Measurements from ENCODE around the gene ABL1.

DNA sequence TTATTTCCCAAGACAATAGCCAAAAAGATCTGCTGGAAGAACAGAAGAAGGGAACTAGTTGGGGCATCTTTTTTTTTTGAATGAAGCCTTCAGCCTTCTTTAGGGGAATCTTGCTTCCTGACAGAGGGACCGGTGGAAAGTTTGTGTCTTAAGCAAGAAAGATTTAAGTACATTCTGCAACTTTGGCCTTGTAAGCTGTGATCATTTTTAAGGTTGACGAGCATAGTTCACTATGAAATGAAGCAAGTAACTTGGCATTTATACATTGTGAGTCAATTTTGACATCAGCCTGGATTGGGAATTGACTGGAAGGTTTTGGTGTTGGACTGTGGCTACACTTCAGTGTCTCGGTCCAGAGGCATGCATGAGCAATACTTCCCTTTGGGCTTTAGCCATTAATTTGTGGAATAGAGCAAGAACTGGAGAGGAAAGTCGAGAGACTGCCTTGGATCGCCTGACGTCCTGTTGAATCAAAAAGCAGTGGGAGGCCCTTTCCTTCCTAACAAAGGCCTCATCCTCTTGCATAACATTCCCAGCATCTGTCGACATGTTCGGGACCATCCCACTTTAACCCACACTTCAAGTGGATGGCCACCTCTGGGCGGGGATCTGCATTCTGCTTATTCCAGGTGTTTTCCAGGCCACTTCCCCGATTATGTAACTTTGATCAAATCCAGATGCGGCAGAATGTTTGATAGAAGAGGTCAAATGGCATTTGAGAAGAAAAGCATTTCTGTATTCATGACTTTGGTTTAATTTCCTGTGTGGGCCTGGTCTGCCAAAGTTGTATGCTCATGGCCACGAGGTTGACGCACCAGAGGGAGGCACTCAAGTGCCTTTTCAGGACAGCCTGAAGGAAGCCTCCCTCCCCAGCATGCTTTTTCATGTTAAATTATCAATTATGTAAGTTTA, 12.5 kb downstream of the ABL1 start:
- TF ChIP-seq POLR2A (IDR thresholded peaks at IDR 0.05), result no peak
- TF ChIP-seq, protein P1, sequence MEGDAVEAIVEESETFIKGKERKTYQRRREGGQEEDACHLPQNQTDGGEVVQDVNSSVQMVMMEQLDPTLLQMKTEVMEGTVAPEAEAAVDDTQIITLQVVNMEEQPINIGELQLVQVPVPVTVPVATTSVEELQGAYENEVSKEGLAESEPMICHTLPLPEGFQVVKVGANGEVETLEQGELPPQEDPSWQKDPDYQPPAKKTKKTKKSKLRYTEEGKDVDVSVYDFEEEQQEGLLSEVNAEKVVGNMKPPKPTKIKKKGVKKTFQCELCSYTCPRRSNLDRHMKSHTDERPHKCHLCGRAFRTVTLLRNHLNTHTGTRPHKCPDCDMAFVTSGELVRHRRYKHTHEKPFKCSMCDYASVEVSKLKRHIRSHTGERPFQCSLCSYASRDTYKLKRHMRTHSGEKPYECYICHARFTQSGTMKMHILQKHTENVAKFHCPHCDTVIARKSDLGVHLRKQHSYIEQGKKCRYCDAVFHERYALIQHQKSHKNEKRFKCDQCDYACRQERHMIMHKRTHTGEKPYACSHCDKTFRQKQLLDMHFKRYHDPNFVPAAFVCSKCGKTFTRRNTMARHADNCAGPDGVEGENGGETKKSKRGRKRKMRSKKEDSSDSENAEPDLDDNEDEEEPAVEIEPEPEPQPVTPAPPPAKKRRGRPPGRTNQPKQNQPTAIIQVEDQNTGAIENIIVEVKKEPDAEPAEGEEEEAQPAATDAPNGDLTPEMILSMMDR (IDR thresholded peaks at IDR 0.05), result no peak

Measured in sigmoid colon (tissue), 3 donors.